ENCODE results near the gene KCNH1. TPM values are rescaled to one million over a fixed set of nuclear protein-coding genes. Genes with fewer than 3 reads are reported as not detected.

Gene KCNH1
- total and polyA plus RNA-seq, 9 donors: 0.11 to 0.46 TPM; not detected in 7

DNA sequence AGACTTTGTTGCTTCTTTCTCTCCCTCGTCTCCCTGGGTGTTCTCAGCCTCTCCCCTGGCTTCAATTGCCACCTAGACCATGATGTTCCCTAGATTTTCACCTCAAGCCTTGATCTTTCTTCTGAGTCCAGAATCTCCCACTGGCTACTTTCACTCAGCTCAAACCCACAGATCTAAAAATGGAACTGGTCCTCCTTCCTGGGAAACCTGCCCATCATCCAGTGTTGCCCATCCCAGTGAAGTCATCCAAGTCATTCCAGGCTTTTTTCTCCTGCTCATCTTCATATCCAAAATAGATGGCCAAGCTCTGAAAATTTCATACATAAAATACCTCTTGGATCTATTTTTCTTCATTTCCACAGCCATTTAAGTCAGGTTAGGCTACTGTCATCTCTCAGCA is 347.4 kb downstream of the KCNH1 start:
- no peak overlapping the region for H3K4me3 ChIP-seq
- intact Hi-C loops (cut with DNase I): no loop called here
- no peak overlapping the region for H3K27ac ChIP-seq
- H3K36me3 ChIP-seq: no peaks in the 10 kb centered on the region
- no peaks in the 10 kb centered on the region for H3K27me3 ChIP-seq
- 66 to 89% (median 80%) methylated on average over 1 of the region's 1 CpG for WGBS, 3 donors
- TF ChIP-seq EP300 (IDR thresholded peaks at IDR 0.05) (no peak), POLR2A (IDR thresholded peaks at IDR 0.05) (no peak)
- TF ChIP-seq, protein P1, sequence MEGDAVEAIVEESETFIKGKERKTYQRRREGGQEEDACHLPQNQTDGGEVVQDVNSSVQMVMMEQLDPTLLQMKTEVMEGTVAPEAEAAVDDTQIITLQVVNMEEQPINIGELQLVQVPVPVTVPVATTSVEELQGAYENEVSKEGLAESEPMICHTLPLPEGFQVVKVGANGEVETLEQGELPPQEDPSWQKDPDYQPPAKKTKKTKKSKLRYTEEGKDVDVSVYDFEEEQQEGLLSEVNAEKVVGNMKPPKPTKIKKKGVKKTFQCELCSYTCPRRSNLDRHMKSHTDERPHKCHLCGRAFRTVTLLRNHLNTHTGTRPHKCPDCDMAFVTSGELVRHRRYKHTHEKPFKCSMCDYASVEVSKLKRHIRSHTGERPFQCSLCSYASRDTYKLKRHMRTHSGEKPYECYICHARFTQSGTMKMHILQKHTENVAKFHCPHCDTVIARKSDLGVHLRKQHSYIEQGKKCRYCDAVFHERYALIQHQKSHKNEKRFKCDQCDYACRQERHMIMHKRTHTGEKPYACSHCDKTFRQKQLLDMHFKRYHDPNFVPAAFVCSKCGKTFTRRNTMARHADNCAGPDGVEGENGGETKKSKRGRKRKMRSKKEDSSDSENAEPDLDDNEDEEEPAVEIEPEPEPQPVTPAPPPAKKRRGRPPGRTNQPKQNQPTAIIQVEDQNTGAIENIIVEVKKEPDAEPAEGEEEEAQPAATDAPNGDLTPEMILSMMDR (IDR thresholded peaks at IDR 0.05): no peak
- no peaks in the 10 kb centered on the region for H3K9me3 ChIP-seq
- DNase-seq: no peak
- no peaks in the 10 kb centered on the region for H3K4me1 ChIP-seq (ENCODE audit: insufficient read depth)

DNA sequence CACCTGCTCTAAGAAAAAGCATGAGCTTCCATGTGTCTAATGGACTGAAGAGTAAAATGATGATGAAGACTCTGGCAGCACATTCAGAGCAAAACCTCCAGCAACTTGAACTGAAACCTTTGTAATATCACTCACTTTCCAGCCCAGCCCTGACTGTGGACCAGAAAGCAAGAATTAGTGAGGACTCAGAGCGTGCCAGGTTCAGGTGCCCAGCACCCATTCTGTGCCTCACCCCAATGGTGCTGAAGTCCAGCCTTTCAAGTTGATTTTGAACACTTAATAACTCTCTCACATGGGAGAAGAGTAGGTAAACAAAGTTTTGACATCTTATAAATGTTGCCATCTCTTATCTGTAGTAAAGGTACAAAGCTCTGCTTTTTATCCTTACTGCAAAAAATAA is 350.0 kb downstream of the KCNH1 start:
- H3K27me3 ChIP-seq: no peaks in the 10 kb centered on the region
- intact Hi-C loops (cut with DNase I): no loop called here
- no peak for DNase-seq
- H3K27ac ChIP-seq: no peak overlapping the region
- no peaks in the 10 kb centered on the region for H3K9me3 ChIP-seq
- H3K4me1 ChIP-seq (ENCODE audit: insufficient read depth): no peaks in the 10 kb centered on the region
- H3K36me3 ChIP-seq: no peaks in the 10 kb centered on the region
- no peak overlapping the region for H3K4me3 ChIP-seq
- WGBS, 3 donors: 67 to 86% (median 74%) methylated on average over 1 of the region's 1 CpG
- no peak for TF ChIP-seq POLR2A (IDR thresholded peaks at IDR 0.05)
- no peak for TF ChIP-seq EP300 (IDR thresholded peaks at IDR 0.05)

DNA sequence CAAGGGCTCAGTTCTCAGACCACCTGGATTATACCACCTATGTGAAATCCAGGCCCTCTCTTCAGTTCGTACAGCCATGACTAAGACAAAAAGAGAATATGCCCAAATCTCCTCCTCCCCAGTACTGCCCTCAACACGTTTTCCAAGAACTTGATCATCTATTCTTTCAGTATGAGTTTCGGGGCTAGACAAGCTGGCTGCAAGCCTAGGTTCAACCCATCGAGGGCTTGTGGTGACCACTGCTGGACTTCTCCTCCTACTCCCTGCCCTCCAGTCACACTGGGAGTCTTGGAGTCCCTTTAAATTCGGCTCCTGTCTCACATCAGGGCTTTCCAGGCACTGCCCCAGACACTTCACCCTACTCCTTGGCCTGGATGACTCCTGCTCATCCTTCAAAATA is 352.3 kb downstream of the KCNH1 start:
- Histone ChIP-seq H3K27ac (no peak overlapping the region), H3K36me3 (no peaks in the 10 kb centered on the region), H3K4me3 (no peak overlapping the region), H3K4me1 (ENCODE audit: insufficient read depth) (no peaks in the 10 kb centered on the region), H3K9me3 (no peaks in the 10 kb centered on the region), H3K27me3 (no peaks in the 10 kb centered on the region)
- intact Hi-C loops (cut with DNase I): no loop called here
- TF ChIP-seq POLR2A (IDR thresholded peaks at IDR 0.05) (no peak), EP300 (IDR thresholded peaks at IDR 0.05) (no peak)
- TF ChIP-seq, protein P1 (IDR thresholded peaks at IDR 0.05): no peak
- WGBS, 3 donors: 44 to 66% (median 50%) methylated on average over 5 of the region's 5 CpGs
- DNase-seq: no peak

DNA sequence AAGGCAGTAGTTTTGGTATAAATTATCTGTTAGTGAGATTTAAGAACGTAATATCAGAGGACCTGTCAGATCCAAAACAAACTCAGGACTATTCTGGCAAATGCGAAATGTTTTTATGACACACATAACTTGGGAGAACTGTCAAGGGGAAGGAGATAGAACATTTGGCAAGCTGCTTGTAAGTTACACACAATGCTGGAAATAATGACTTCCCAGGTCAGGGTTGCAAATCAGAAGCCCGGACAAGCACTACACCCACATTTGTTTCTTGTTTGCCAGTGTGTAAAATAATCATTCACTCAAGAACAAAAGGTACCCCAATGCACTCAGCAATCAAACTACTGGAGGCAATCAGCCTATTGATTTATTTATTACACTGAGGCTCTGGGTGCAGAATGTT is 354.7 kb downstream of the KCNH1 start:
- WGBS, 3 donors: 1 to 7% (median 3%) methylated on average over 3 of the region's 3 CpGs
- H3K27ac ChIP-seq: no peak overlapping the region
- H3K4me1 ChIP-seq (ENCODE audit: insufficient read depth): no peaks in the 10 kb centered on the region
- H3K27me3 ChIP-seq: no peaks in the 10 kb centered on the region
- no peak overlapping the region for H3K4me3 ChIP-seq
- intact Hi-C loops (cut with DNase I): no loop called here
- DNase-seq: no peak
- no peak for TF ChIP-seq EP300 (IDR thresholded peaks at IDR 0.05)
- TF ChIP-seq POLR2A (IDR thresholded peaks at IDR 0.05): no peak
- TF ChIP-seq, protein P1 (IDR thresholded peaks at IDR 0.05): no peak
- no peaks in the 10 kb centered on the region for H3K9me3 ChIP-seq
- H3K36me3 ChIP-seq: no peaks in the 10 kb centered on the region

GRCh38 chr1:210777914-210778313 is 356.0 kb downstream of the KCNH1 start:
- Histone ChIP-seq H3K36me3 (no peaks in the 10 kb centered on the region), H3K27me3 (no peaks in the 10 kb centered on the region), H3K9me3 (no peaks in the 10 kb centered on the region), H3K4me1 (ENCODE audit: insufficient read depth) (no peaks in the 10 kb centered on the region), H3K4me3 (no peak overlapping the region), H3K27ac (no peak overlapping the region)
- no peak for TF ChIP-seq EP300 (IDR thresholded peaks at IDR 0.05)
- TF ChIP-seq, protein P1 (IDR thresholded peaks at IDR 0.05): no peak
- no peak for TF ChIP-seq POLR2A (IDR thresholded peaks at IDR 0.05)
- intact Hi-C loops (cut with DNase I): no loop called here
- DNase-seq: no peak
- 78 to 89% (median 87%) methylated on average over 2 of the region's 2 CpGs for WGBS, 3 donors
